ENCODE results near the gene TTLL7. TPM values are rescaled to one million over a fixed set of nuclear protein-coding genes. Genes with fewer than 3 reads are reported as not detected.

The TTLL7 gene
- total RNA-seq, 1 donor from 2014 or later = 0.79 TPM

- DNase-seq (ENCODE audit: low read depth) = no peak
- no peak overlapping the region for H3K4me3 ChIP-seq (ENCODE audit: low read depth, low read length)
- TF ChIP-seq CTCF (IDR thresholded peaks at IDR 0.05; ENCODE audit: insufficient read depth, low read length, severe bottlenecking) = no peak
- no peaks in the 10 kb centered on the region for H3K36me3 ChIP-seq (ENCODE audit: control insufficient read depth, insufficient read depth, low read length)
- no peaks in the 10 kb centered on the region for H3K27me3 ChIP-seq (ENCODE audit: control insufficient read depth, insufficient read depth, low read length)
- no peak for FAIRE-seq
Measured at GRCh38 chr1:83909687-83910086, 89.2 kb downstream of the TTLL7 start.

DNA sequence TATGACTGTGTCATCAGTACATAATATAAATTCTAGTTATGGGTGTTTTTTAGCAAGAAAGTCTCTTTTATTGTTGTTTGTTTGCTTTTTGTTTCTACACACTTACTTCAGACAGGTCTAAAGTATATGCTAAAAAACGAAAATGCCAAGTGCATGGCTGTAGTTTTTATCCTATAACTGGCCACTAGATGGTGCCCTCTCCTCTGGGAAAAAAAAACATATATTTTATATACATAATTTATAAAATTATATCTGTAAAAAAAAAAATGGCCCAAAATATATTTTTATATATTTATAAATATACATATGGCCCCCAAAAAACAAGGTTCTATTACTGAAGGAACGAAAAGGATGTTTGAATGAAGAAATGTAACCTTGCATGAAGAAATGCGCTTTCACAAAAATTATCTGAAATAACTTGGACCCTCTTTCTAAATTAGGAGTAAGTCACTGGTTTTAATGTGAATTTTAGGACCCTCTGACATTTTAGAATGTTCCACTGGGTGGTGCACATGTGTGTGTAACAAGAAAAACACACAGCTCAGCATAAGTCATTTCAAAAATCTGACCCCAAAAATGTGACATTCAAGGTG is 93.5 kb downstream of the TTLL7 start:
- Histone ChIP-seq H3K36me3 (ENCODE audit: control insufficient read depth, insufficient read depth, low read length) (no peaks in the 10 kb centered on the region), H3K27me3 (ENCODE audit: control insufficient read depth, insufficient read depth, low read length) (no peaks in the 10 kb centered on the region), H3K4me3 (ENCODE audit: low read depth, low read length) (no peak overlapping the region)
- TF ChIP-seq CTCF (IDR thresholded peaks at IDR 0.05; ENCODE audit: insufficient read depth, low read length, severe bottlenecking) = peak; percentile 42
- FAIRE-seq (no peak), DNase-seq (ENCODE audit: low read depth) (peak; percentile 26)

DNA sequence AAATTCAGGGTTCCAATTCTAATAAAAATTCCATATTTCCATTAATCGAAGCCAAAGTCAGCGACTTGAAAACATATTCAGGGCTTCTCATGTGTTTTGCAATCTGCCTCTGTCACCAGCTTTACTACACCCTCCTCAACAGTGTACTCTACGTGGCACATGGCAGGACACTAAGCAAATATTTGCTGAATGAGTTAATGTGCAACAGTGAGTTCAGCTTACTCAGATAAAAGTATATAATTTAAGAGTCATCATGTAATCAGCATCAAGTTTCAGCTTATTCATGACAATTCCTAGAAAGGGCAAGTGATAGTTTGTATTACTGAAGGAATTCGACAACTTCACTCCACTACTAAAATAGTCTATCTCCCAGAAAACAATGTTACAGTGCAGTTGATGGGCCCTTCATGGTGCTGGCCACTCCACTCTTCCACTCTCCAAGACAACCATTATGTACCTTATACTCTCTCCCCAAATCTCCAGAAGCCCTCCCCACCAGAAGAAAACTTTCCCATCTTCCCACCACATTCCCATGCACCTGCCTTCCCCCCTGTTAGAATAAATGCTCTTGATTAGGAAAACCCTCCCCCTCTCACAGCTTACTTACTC is 97.3 kb downstream of the TTLL7 start:
- Histone ChIP-seq H3K36me3 (ENCODE audit: control insufficient read depth, insufficient read depth, low read length) (no peaks in the 10 kb centered on the region), H3K27me3 (ENCODE audit: control insufficient read depth, insufficient read depth, low read length) (no peaks in the 10 kb centered on the region), H3K4me3 (ENCODE audit: low read depth, low read length) (no peak overlapping the region)
- peak; percentile 99 for DNase-seq (ENCODE audit: low read depth)
- TF ChIP-seq CTCF (IDR thresholded peaks at IDR 0.05; ENCODE audit: insufficient read depth, low read length, severe bottlenecking) = no peak
- FAIRE-seq = no peak

DNA sequence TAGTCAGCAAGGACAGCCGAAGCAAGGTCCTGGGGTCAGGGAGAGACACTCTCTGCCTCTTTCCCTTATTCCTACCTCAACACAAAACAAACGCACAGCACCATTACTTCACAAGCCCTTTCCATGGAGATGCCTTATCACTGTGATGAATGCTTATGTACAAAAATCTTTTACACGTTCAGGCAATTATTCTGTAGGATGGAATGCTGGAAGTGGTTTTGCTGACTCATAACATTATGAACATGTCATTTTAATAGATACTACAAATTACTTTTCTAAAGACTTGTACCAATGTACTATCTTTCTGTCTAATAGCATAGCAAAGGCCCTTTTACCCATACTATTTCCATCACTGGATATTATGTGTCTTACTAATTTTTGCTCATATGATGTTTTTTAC is 98.4 kb downstream of the TTLL7 start:
- Histone ChIP-seq H3K36me3 (ENCODE audit: control insufficient read depth, insufficient read depth, low read length) (no peaks in the 10 kb centered on the region), H3K27me3 (ENCODE audit: control insufficient read depth, insufficient read depth, low read length) (no peaks in the 10 kb centered on the region), H3K4me3 (ENCODE audit: low read depth, low read length) (no peak overlapping the region)
- peak; percentile 93 for DNase-seq (ENCODE audit: low read depth)
- TF ChIP-seq CTCF (IDR thresholded peaks at IDR 0.05; ENCODE audit: insufficient read depth, low read length, severe bottlenecking) = no peak
- no peak for FAIRE-seq

DNA sequence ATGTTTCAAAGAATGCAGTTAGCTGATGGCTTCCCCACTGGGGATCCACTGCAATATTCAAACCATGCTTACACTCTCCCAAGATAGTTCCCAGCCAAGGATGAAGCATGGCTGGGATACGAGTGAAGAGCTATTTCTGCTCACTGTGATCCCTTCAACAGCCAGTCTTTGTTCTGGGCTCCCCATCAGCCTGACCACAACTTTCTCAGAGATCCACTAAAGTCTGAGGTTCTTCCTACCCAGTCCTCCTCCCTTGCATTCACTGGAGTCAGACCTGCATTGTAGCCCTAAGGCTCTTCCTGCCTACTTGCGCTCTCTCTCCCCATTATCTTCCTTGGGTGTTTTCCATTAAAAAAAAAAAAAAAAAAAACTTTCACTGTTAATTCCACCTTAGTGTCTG is 101.4 kb downstream of the TTLL7 start:
- no peak for DNase-seq (ENCODE audit: low read depth)
- H3K4me3 ChIP-seq (ENCODE audit: low read depth, low read length) = no peak overlapping the region
- no peak for TF ChIP-seq CTCF (IDR thresholded peaks at IDR 0.05; ENCODE audit: insufficient read depth, low read length, severe bottlenecking)
- H3K36me3 ChIP-seq (ENCODE audit: control insufficient read depth, insufficient read depth, low read length) = no peaks in the 10 kb centered on the region
- H3K27me3 ChIP-seq (ENCODE audit: control insufficient read depth, insufficient read depth, low read length) = no peaks in the 10 kb centered on the region
- no peak for FAIRE-seq

DNA sequence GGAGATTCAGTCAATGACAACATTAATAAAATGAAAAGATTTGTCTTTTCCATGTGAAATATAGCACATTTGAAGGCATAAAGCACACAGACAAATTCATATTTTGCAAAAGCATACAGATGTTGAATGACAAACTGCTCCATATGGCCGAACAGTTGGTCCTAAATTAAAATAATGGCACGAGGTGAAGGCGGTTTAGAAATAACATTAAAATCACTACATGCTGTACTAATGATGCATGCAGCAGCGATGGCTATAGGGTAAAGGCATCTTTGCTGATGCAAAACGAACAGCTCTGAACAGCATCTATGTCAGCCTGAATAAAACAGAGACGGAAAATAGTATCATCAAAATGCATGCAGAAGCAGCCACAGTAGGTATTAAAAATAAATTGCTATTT is 102.6 kb downstream of the TTLL7 start:
- FAIRE-seq (no peak), DNase-seq (ENCODE audit: low read depth) (no peak)
- no peak overlapping the region for H3K4me3 ChIP-seq (ENCODE audit: low read depth, low read length)
- no peak for TF ChIP-seq CTCF (IDR thresholded peaks at IDR 0.05; ENCODE audit: insufficient read depth, low read length, severe bottlenecking)
- H3K27me3 ChIP-seq (ENCODE audit: control insufficient read depth, insufficient read depth, low read length) = no peaks in the 10 kb centered on the region
- H3K36me3 ChIP-seq (ENCODE audit: control insufficient read depth, insufficient read depth, low read length) = no peaks in the 10 kb centered on the region

All from bronchial epithelial cell (primary cell).